T-helper 2 cell treated with Interferon-gamma antibody and Interleukin-4, amounts not matched to agents 100 ng/mL and 5 ng/mL, for 36 hours (primary cell): ENCODE data around the gene LINGO4. TPM values are rescaled to one million over a fixed set of nuclear protein-coding genes. Genes with fewer than 3 reads are reported as not detected.

Experiments
- intact Hi-C: fragments of 100-400 bp; cut with micrococcal nuclease; formaldehyde crosslinking; loops from one replicate; pipeline ENCODE4 v1.15.1; 2023
- total RNA-seq: library from RNA; stranded (reverse); gene quantifications from 2 replicates; pipeline ENCODE4 v1.2.3, GENCODE V29; 2022

Gene LINGO4
- total RNA-seq, 1 donor from 2014 or later = not detected

- intact Hi-C loops = no loop called here
Measured at GRCh38 chr1:151815716-151816327, 10.6 kb upstream of the LINGO4 start.

GRCh38 chr1:151814971-151815545 is 9.8 kb upstream of the LINGO4 start:
- intact Hi-C loops = no loop called here

DNA sequence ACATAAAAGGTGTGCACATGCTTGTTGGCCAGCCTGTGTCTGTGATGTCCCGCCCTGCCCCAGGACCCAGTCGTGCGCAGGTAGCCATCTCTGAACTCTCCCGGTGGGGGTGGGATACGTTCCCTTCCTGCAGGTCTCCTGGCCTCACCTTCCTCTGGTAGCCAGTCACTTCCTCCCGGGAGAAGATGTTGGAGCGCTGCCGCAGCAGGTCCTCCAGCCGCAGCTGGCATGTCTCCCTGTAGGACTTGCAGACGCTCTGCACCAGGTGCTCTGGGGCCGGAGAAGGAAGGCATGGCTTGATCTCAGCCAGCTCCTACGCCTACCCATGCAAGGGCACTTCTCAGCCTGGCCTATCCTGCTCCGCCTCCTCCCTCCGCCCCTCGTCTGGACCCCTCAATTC is 9.2 kb upstream of the LINGO4 start:
- intact Hi-C loops = no loop called here

GRCh38 chr1:151813271-151813977 is 8.2 kb upstream of the LINGO4 start:
- intact Hi-C loops = no loop called here

DNA sequence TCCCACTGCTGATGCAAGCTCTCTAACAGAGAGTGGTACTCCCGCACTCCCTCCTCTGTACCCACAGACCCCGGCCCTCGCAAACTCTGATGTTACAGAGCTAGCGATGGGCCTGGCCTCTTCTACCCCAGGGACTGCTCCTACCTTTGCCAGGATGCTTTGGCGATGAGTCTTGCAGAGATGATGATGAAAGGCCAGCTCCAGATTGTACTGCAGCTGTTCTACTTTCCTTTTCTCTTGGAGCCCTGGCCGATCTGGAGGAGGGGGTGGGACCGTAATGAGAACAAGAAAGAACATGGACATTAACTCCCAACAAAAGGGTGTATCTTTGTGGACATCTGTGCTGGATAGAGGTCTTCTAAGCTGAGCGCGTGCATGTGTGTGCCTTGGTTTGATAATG is 6.0 kb upstream of the LINGO4 start:
- intact Hi-C loops = no loop called here

DNA sequence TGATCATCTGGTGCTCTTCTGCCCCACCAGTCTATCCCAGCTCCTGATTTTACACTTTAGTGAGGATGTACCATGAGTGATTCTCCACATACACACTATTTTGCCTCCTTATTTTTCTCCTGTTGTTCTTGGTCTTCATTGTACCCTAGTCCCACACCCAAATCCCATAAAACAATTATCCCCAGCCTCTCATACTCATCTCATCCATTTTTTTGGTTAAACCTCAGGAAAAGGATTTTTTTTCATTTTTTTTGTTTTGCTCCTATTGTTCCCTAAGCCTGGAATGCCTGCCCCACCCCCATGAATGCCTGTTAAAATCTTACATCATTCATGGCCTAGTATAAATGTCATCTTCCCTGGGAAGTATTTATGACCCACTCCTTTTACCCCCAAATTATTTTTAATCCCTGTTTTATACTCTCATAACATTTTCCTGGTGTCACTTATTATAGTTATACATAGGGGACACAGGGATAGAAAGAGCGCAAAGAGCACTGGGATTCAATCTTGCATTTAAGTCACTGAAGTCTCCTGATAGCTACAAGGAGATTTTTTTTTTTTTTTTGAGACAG is 4.9 kb upstream of the LINGO4 start:
- intact Hi-C loops = no loop called here

DNA sequence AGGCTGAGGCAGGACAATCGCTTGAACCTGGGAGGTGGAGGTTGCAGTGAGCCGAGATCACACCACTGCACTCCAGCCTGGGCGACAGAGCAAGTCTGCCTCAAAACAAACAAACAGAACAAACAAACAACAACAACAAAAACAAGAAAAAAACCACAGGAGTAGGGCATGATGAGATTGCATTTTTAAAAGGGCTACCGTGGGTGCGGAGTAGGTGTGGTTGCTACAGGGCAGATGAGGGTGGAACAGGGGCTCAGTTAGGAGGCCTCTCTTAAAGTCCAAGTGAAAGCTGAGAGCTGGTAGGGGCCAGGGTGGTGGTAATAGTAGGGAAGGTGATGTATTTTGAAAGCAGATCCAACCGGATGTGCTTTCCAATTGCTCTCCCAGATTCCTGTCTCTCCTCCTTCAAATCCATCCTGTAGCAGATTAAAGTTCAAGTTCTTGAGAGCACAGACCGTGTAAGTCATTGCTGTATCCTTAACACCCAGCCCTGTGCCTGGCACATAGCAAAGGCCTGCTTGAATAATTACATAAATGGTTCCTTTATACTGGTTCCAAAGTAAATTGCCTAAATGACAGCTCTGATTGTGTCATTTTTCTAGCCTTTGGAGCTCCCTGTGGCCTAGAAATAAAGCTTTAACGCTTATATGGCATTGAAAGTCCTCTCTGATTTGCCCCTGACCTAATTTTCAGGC is 4.2 kb upstream of the LINGO4 start:
- intact Hi-C loops = no loop called here

GRCh38 chr1:151807766-151808165 is 2.5 kb upstream of the LINGO4 start:
- intact Hi-C loops = no loop called here

- intact Hi-C loops = no loop called here
Measured at GRCh38 chr1:151807131-151807530, 1.9 kb upstream of the LINGO4 start.

GRCh38 chr1:151806170-151806569 is 951 bp upstream of the LINGO4 start:
- intact Hi-C loops = no loop called here

DNA sequence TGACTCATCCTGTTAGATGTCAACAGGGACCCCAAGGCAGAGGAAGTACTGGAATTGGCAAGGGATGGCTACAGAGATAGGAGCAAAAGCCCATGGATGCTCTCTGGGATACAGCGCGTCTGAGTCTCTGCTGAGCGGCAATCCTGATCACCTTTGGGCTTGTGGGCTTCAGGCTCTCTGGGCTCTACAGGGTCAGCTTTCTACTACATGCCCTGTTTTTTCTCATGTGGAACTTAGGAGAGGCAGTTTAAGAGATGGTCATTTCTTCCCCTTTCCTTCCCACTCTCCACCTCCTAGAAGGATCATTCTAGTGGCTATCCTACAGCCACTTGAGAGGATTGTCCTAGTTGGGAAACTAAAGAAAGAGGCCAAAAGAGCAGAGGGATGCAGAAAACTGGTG is 1.3 kb downstream of the LINGO4 start:
- intact Hi-C loops = no loop called here

- intact Hi-C loops = no loop called here
Measured at GRCh38 chr1:151803164-151803563, 2.1 kb downstream of the LINGO4 start.

- intact Hi-C loops = no loop called here
Measured at GRCh38 chr1:151802372-151802771, 2.8 kb downstream of the LINGO4 start.

DNA sequence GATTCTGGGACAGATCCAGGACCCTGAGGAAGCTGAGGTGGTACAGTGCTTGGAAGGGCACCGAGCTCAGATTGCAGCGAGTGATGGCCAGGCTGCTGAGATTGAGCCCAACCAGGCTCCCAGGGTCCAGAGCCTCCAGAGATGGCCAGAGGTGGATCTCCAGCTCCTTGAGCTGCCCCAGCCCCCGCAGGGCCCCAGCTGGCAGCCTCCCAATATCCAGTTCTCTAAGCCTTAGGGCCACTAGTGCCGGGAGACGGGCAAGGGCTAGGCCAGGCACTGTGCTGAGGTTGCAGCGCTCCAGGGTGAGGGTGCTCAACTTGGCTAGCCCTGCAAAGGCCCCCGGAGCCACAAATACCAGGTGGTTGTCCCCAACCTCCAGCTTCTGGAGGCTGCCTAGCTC is 3.4 kb downstream of the LINGO4 start:
- intact Hi-C loops = no loop called here

- intact Hi-C loops = no loop called here
Measured at GRCh38 chr1:151801310-151801820, 3.9 kb downstream of the LINGO4 start.

DNA sequence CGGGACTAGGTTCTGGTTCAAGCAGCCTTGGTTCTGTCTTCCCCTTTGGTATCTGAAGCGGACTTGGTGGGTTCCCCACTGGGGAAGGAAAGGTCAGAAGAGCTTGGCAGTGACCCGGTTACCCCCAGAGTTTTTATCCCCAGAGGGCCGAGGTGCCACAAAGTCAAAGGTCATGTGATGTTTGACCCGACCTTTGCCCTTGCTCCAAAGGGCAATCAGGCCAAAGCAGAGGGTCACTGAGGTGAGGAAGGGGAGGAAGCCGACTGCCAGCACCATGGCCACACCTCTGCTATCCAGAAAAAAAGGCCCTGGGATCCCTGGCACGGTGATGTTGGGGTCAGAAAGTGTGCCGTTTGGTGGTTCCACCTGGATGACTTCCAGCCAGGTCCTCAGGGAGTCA is 4.4 kb downstream of the LINGO4 start:
- intact Hi-C loops = no loop called here

- intact Hi-C loops = no loop called here
Measured at GRCh38 chr1:151799179-151800022, 5.8 kb downstream of the LINGO4 start.

DNA sequence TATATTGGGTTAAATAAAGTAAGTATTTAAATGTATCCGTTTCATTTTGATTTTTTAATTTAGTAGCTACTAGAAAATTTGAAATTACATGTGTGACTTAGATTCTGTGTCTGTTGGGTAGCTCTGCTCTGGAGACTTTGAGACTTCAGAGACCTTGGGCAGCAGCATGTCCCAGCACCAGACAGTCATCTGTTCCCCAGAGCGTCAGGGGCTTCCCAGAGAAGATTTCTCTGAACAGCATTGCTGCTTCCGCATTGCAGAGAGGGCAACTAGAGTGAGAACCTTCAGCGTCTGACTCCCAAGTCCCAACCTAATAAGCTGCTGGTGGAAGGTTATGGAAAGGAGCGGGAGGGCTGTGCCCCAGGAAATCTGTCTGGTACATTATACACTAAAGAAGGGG is 6.6 kb downstream of the LINGO4 start:
- intact Hi-C loops = no loop called here

GRCh38 chr1:151790940-151791651 is 14.1 kb downstream of the LINGO4 start:
- intact Hi-C loops = loop anchor here (1.0 to 5.0 kb wide), 5 partner anchors 28 to 244 kb away; partner anchors contain the start of genes C2CD4D, MRPL9 and S100A10
